NCI-H128 (cell line): ENCODE data around the gene ITPKA.

Experiments used
- DNase-seq: peaks from one replicate; lab custom pipeline; 2025; ENCODE audit not compliant: unreplicated experiment; lab: John Stamatoyannopoulos, UW

Gene ITPKA

DNA sequence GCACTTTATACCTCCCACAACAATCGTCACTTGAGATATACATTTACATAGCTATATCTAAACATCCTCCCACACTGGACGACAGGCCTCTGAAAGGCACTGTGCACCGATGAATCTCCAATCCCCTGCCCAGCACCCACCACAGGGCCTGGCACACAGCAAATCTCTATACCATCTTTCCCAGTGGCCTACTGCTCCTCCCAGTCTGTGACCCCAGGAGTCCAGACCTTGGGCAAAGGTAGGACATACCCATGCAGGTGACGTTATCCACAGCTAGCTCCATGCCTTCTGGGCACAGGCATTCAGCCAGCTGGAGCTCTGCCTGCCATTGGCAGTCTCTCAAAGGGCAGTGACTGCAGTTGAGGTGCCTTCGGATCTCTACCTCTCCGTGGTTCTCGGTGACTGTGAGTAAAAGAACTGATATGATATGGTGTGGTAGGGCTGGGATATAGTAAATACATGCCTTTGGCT is 14.2 kb downstream of the ITPKA start:
- no peak for DNase-seq

GRCh38 chr15:41510728-41511127 is 17.1 kb downstream of the ITPKA start:
- no peak for DNase-seq

DNA sequence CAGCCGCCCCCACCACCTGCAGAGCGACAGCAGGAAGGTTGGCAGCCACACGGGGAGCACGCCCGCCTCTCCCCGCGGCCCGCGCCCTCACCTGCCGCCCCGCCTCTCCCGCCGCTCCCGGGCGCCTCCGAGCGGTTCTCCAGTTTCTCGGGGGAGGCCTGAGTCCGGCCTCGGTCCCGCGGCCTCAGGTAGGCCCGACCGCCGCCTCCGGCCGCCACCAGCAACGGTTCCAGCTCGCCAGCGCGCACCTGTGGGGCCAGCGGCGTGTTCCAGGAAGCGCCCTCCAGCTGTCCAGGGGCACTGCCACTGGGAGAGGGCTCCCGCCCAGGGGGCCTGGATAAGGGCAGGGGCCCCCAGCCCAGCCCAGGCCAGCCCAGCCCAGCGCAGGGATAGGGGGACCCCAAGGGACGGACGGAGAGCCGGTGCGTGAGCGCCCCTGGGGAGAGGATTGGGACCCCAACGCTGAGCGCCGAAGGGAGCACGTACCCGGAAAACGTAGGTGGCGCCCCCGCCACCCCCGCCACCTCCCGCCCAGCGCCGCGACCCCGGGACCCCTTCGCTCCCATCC is 17.7 kb downstream of the ITPKA start:
- no peak for DNase-seq

- no peak for DNase-seq
These were observed 18.3 kb downstream of the ITPKA start for GRCh38 chr15:41511899-41512369.

DNA sequence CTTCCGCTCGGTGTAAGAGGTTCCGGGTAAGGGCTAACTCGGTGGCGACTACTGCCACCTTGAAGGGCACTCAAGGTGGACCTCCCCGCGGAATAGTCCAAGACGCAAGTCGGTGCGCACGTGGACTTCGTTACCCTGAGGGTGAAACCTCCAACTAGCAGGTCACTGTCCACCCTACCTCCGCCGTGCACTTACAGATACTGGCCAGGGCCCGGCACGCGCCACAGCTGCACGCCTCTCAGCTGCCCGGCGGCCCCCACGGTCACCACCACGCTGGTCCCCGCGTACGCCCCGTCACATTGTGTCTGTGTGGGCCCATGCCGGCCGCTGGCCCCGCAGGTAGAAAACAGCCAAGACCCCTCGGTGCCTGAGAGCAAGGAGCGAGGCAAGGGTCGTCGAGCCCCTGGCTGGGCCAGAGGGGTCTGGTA is 18.9 kb downstream of the ITPKA start:
- DNase-seq: no peak

DNA sequence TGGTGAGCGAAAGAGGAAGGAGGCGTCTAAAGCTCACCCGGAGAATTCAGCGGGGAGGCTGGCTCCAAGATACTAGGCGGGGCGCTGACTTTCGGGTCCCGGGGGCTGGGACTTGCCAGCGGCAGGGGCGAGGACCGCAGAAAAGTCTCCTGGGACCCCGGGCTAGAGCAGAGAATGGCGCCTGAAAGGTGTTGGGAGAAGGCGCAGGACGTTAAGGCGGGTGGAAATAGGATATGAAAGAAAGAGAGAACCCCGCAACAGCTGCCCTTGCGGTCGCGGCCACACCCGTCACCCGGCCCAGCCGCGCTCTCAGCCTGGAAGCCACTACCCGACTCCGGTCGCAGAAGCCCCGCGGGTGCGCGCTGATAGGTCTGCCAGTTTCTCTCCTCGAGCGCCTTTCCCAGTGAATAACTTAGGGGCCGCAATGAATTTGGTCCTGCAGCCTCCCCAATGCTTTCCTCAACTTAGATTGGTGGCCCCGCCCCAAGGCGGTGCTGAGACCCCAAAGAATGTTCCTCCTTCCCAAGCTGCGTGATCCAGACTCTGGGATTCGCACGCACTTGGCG is 19.3 kb downstream of the ITPKA start:
- no peak for DNase-seq

DNA sequence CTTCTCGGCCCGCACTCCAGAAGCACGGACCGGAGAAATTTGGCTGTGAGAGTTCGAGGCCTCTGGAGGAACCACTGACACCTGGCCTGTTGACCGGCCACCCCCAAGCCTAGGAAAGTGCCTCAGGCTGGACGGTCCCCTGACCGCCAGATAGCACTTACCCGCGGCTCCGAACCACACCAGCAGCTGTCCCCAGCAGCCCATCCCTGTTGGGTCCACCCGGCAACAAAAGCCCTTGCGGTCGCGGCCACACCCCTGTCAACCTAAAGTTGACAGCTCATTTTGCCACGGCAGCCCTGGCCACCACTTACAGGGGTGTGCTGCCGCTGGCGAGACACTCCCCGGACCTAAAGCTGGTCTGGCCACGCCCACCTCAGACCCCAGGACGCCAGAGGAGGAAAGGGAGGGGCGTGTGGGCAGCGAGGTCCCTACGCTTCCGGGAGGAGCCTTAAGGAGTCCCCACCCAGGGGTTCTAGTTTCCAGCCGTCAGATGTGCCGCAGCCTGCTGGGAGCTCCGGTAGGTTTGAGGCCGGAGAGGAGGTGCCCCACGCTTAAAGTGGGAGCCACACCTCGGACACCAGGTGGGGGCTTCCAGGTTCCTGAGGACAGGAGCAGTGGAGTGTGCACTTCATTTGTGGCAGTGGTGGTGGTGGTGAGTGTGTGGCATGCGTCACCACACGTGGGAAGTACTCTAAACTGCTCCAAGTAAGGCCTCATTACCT is 20.0 kb downstream of the ITPKA start, which contains the start of gene LTK:
Gene LTK, minus strand, starts transcription at position 322 of the 722 bp plus-strand sequence. Its CDS starts 118 bp downstream, at position 204.
- no peak for DNase-seq

DNA sequence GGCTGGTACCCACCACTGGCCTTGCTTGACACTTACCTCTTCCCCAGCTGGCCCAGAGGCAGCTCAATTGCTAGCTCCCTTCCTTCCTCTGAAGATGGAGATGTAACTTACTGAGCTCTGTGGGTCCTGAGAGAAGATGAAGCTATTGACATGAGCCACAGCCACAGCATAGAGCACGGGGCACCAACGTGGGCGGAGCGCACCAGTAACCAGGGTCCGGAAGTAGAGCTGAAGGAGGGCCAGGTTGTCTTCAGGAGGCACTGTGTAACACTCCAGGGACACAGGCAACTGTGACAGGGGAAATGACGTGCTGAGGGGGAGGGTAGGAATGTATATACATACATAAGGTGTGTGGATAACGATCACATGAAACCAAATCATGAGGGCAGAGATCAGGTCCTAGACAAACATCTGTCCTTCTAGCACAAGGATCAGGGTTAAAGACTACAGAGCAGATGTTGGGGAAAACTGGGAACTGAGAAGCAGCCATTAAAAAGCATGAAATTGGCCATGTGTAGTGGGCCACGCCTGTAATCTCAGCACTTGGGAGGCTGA is 24.3 kb downstream of the ITPKA start:
- no peak for DNase-seq

DNA sequence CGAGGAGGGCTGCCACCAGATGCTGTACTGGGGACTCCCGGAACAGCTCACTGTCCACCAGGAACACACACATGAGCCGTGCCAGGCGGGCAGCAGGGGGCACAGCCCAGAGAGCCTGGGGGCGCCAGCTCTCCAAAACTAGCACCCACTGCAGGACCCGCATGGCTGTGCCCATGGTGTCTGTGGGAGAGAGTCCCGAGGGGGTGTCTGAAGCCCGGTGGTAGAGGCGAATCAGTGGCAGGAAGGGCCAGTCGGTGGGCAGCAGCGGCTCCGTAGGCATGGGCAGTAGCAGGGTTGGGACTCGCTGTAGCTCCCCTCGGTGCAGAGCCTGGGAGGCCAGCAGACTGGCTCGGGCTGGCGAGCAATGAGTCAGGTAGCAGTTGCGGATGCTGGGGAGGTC is 27.0 kb downstream of the ITPKA start:
- DNase-seq: no peak

DNA sequence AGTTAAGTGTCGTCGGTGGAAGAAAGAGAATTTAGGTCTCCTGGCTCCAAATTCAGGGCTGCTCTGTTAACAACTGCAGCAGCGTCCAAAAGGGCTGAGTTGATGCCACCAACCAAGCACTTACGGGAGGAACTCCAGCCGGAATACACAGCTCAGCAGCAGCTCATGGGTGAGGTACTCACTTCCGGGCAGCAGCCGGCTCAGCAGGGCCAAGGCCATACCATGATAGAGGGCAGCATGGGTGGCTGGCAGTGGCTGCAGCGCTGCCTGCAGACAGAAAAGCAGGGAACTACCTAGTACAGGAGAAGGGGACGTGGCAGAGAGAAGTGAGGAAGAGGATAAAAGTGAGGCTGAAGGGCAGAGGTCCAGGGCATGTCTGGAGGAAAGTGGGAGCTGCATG is 27.9 kb downstream of the ITPKA start:
- no peak for DNase-seq

GRCh38 chr15:41523097-41523496 is 29.4 kb downstream of the ITPKA start:
- no peak for DNase-seq

GRCh38 chr15:41530363-41530956 is 36.8 kb downstream of the ITPKA start:
- no peak for DNase-seq

DNA sequence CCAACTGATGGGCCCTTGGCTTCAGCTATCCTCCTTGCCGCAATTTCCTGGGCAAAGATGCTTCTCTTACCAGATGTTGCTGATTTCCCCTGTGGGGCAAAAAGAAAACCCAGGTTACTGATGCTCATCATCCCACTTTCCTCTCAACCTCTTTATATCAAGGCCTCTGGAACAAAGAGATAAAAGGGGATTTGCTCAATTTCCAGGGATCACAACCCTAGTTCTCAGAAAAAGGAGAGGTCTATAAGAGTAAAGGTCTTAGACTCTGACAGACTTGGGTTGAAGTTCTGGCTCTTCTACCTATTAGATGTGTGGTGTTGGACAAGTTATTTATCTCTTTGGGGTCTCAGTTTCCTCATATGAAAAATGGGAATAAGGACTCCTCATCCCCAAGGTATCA is 41.9 kb downstream of the ITPKA start:
- DNase-seq: no peak

DNA sequence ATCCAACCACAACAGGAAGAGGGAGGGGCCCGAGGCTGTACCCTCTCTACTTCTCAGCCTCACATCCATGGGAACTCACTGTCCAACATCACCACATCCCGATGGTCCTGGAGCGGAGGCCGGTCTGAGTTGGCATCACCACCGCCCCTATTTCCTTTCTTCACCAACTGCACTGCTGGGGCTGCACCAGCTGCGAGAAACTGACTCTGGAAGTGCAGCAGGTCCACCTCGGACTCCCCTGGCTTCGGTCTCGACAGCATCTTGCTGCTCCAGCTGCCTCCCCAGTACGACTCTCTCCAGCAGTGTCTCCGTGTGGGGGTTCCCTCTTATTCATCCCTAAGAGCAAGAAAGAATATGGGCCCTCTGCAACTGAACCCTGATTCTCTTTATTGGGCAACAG is 43.2 kb downstream of the ITPKA start:
- no peak for DNase-seq

DNA sequence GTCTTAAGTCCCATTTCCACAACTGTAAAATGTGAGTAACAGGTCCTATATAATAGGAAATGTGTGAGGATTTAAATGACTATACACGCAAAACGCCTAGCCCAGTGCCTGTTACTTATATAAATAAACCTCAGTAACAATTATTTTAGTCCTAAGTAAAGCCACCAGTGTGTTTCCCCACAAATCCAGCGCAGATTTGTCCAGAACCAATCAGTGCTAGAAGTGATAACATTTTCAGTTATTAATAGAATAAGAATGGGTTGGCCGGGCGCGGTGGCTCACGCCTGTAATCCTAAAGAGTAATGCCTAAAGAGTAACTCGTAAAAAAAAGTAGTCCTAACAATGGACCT is 49.8 kb downstream of the ITPKA start:
- no peak for DNase-seq

DNA sequence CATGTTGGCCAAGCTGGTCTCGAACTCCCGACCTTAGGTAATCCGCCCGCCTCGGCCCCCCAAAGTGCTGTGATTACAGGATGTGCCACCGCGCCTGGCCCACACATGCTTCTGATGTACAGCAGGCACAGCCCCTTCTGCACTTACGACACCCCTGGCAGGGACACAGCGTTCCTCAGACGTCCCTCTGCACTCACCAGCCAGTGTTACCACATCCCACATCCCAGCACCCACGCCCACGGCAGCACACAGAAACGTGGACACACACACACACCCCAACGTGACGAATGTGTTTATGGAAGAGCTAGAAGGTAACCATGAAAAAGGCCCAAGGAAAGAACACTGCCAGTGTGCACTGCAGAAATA is 51.0 kb downstream of the ITPKA start:
- DNase-seq: no peak

GRCh38 chr15:41545218-41545617 is 51.5 kb downstream of the ITPKA start:
- DNase-seq: no peak

DNA sequence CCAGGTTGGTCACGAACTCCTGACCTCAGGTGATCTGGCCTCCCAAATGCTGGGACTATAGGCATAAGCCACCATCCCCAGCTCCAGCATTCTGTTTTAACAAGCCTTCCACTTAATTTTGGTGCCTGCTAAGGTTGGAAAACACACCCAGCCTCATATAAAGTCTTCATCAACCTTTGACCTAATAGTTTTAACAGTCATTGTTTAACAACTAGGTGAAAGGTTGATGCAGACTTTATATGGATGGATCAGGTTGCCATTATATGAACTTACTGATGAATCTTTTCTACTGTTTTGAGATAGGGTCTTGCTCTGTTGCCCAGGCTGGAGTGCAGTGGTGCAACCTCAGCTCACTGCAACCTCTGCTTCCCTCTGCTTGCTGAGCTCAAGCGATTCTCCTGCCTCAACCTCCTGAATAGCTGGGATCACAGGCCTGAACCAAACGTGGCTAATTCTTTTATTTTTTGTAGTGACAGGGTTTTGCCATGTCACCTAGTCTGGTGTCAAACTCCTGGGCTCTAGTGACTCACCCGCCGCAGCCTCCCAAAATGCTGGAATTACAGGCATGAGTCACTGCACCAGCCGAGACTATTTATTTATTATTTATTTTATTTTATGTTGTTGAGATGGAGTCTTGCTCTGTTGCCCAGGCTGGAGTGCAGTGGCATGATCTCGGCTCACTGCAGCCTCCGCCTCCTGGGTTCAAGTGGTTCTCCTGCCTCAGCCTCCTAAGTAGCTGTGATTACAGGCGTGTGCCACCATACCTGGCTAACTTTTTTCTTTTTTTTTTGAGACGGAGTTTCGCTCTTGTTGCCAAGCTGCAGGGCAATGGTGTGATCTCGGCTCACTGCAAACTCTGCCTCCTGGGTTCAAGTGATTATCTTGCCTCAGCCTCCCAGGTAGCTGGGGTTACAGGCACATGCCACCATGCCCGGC is 53.4 kb downstream of the ITPKA start:
- DNase-seq: no peak

DNA sequence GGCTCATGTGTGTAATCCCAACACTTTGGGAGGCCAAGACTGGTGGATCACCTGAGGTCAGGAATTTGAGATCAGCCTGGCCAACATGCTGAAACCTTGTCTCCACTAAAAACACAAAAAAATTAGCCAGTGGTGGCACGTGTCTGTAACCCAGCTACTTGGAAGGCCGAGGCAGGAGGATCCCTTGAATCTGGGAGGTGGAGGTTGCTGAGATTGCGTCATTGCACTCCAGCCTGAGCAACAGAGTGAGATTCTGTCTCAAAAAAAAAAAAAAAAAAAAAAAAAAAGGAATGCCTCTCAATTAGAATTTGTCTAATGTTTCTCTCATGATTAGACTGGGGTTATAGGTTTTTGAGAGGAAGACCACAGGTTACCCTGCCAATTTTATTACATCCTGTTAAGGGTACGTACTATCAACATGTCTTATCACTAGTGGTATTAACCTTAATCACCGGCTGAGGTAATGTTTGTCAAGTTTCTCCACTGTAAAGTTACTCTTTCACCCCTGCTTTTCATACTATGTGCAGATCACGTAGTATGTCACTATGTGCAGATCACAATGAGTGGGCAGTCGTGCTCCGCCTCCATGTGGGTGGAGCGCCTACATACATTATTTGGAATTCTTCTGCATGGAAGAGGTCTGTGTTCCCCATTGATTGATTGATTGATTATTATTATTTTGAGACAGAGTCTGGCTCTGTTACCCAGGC is 56.5 kb downstream of the ITPKA start:
- DNase-seq: no peak
